SK-N-SH treated with all-trans-retinoic acid at 6 μM for 48 hours (cell line): ENCODE data around the gene STOM.

Experiments
- OSR1 ChIP-seq: fragments of 250-450 bp; sonication (Bioruptor Pico); IDR thresholded peaks from 2 replicates; pipeline ENCODE4 v1.8.0; 2022; ENCODE audit warnings: moderate library complexity, mild to moderate bottlenecking, inconsistent platforms
- RARB ChIP-seq: fragments of 250-450 bp; sonication (Bioruptor Pico); IDR thresholded peaks from 2 replicates; pipeline ENCODE4 v1.8.0; 2021; ENCODE audit warnings: mild to moderate bottlenecking, moderate library complexity
- SNAI2 ChIP-seq: fragments of 250-450 bp; sonication (Bioruptor Pico); IDR thresholded peaks from 2 replicates; pipeline ENCODE4 v1.5.0; 2020; ENCODE audit warnings: mild to moderate bottlenecking, moderate library complexity
- ZFP3 ChIP-seq: fragments of 250-450 bp; sonication (Bioruptor Pico); IDR thresholded peaks from 2 replicates; pipeline ENCODE4 v1.5.0; 2020; ENCODE audit warnings: mild to moderate bottlenecking, moderate library complexity
- ZFP30 ChIP-seq: fragments of 450-650 bp; formaldehyde crosslinking; IDR thresholded peaks from 2 replicates; pipeline ENCODE4 v1.5.0; 2022; ENCODE audit warnings: mild to moderate bottlenecking, moderate library complexity
- ZNF70 ChIP-seq: fragments of 450-650 bp; formaldehyde crosslinking; IDR thresholded peaks from 2 replicates; pipeline ENCODE4 v1.5.0; 2020; ENCODE audit warnings: mild to moderate bottlenecking, moderate library complexity
- TF ChIP-seq, protein P1 (sequence below): fragments of 250-450 bp; sonication (Bioruptor Pico); IDR thresholded peaks from 2 replicates; pipeline ENCODE4 v1.8.0; 2020; ENCODE audit warnings: mild to moderate bottlenecking, moderate library complexity, borderline replicate concordance
- TF ChIP-seq, protein P2 (sequence below): fragments of 250-450 bp; sonication (Bioruptor Pico); IDR thresholded peaks from 2 replicates; pipeline ENCODE4 v1.5.1; 2021; ENCODE audit warnings: mild to moderate bottlenecking, moderate library complexity

DNA sequence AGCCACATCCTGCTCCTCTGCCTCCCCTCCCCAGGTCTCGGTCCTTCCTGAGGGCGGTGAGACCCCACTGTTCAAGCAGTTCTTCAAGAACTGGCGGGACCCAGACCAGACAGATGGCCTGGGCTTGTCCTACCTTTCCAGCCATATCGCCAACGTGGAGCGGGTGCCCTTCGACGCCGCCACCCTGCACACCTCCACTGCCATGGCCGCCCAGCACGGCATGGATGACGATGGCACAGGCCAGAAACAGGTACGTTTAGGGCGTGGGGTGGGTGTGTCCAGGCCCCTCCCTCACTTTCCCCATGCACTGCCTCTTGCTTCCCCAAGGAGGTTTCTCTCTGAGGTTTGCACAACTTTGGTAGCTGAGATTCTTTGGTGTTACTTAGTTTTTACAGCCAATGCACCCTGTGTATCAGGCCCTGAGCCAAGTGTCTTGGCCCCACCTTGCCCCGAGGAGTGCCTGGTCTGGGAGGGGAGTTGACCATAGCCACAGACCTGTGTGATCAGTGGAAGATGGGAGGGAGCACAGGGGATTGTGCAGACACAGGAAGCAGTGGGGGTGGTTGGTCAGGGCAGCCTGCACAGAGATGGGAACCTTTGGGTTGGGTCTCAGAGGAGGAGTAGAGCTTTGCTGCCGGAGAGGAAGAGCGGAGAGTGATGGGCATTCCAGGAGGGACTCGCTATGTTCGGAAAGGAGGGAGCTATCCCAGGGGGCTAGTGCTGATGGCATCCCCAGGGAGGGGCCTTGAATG lies 51.2 kb downstream of the STOM start:
- TF ChIP-seq RARB (no peak), ZFP30 (no peak), ZFP3 (CRISPR knock-in tag) (no peak), ZNF70 (CRISPR knock-in tag) (no peak), OSR1 (CRISPR knock-in tag) (no peak), SNAI2 (CRISPR knock-in tag) (no peak)
- TF ChIP-seq, protein P1, sequence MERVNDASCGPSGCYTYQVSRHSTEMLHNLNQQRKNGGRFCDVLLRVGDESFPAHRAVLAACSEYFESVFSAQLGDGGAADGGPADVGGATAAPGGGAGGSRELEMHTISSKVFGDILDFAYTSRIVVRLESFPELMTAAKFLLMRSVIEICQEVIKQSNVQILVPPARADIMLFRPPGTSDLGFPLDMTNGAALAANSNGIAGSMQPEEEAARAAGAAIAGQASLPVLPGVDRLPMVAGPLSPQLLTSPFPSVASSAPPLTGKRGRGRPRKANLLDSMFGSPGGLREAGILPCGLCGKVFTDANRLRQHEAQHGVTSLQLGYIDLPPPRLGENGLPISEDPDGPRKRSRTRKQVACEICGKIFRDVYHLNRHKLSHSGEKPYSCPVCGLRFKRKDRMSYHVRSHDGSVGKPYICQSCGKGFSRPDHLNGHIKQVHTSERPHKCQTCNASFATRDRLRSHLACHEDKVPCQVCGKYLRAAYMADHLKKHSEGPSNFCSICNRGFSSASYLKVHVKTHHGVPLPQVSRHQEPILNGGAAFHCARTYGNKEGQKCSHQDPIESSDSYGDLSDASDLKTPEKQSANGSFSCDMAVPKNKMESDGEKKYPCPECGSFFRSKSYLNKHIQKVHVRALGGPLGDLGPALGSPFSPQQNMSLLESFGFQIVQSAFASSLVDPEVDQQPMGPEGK, result no peak
- TF ChIP-seq, protein P2, sequence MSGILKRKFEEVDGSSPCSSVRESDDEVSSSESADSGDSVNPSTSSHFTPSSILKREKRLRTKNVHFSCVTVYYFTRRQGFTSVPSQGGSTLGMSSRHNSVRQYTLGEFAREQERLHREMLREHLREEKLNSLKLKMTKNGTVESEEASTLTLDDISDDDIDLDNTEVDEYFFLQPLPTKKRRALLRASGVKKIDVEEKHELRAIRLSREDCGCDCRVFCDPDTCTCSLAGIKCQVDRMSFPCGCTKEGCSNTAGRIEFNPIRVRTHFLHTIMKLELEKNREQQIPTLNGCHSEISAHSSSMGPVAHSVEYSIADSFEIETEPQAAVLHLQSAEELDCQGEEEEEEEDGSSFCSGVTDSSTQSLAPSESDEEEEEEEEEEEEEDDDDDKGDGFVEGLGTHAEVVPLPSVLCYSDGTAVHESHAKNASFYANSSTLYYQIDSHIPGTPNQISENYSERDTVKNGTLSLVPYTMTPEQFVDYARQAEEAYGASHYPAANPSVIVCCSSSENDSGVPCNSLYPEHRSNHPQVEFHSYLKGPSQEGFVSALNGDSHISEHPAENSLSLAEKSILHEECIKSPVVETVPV, result no peak
